ENCODE measurements around the gene TKT.
A peak's percentile ranks its signal among the peaks of the same experiment; 100 is the strongest.
"Not testable (repeated sequence)": the region's sequence is repeated elsewhere in the genome, so short reads cannot be mapped to it uniquely, and the experiment has no call there.

Gene TKT

DNA sequence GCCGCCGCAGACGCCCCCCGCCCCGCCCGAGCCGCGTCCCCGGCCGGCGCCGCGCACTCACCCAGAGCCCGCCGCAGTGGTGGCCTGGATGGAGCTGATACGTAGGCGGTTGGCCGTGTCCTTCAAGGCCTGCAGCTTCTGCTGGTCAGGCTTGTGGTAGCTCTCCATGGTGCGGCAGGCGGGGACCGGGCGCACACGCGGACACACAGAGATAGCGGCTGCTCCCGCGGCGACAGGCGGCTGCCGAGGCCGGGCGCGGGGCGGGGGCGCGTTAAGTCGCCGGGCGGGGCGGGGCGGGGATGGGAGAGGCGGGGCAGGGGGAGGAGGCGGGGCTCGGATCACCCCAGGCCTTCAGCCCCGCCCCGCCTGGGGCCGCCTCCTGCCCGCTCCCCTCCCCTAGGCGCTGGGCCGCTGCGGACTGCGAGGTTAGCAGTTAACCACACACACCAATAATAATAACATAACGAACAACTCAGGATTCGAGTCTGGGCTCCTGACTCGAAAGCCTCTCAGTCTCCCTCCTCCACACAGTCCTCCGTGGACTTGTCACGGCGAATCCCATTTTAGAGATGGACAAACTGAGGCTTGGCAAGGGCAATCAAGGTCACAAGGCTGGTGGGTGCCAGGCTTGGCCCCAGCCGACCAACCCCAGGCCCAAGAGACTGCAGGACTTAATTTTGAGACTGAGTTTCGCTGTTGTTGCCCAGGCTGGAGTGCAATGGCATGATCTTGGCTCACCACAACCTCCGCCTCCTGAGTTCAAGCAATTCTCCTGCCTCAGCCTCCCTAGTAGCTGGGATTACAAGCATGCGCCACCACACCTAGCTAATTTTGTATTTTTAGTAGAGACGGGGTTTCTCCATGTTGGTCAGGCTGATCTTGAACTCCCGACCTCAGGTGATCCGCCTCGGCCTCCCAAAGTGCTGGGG is at the start of gene TKT:
Gene TKT, minus strand, starts transcription at position 248 of the 929 bp plus-strand sequence. Its CDS starts 80 bp downstream, at position 168.
- peak; percentile 78 for DNase-seq (ENCODE audit: low spot score)

DNA sequence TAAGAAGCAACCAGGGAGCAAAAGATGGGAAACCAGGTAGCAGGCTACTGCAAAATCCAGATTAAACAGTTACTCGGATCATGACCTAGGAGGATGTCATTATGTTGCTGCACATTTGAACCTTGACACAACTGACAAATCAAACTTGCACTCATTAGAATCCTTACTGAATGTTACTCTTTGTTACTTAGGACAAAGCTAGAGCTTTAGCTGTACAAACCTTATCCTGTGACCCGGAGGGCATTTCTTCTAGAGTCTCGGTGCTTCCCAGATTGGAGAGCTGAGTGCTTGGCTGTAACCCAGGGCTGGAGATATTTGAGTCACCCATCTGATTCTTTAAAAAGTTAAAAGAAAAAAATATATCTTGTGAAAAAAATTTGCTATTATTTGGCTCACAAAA is 48.1 kb upstream of the TKT start:
- no peak for DNase-seq (ENCODE audit: low spot score)

DNA sequence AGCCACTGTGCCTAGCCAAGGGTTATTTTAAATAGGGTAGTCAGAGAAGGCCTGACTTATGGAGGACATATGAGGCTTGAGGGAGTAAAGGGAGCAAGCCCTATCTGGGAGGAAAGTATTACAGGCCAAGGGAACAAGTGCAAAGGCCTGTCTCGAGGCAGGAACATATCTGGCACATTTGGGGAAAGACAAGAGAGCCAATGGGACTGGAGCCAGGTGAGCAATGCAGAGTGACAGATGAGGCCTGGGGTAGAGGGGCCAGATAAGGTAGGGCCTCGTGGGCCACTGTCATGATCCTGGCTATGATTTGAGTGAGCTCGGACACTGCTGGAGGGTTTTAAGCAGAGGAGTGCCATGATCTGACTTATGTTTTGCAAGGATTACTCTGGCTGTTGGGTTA is 47.7 kb upstream of the TKT start:
- no peak for DNase-seq (ENCODE audit: low spot score)

DNA sequence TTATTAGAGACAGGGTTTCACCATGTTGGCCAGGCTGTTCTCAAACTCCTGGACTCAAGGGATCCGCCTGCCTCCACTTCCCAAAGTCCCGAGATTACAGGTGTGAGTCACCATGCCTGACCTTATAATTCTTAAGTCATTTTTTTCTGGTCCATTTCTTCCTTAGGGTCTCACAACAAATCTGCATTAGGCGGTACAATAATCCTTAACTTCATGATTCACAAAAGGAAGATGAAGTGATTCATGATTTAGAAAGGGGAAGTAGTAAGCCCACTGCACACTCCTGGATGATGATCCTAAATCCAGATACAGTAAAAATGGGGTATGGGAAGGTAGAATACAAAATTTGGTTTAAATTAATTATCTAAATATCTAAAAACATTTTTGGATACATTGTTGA is 45.0 kb upstream of the TKT start:
- no peak for DNase-seq (ENCODE audit: low spot score)

GRCh38 chr3:53299611-53300023 is 43.8 kb upstream of the TKT start:
- DNase-seq (ENCODE audit: low spot score) = peak; percentile 52

DNA sequence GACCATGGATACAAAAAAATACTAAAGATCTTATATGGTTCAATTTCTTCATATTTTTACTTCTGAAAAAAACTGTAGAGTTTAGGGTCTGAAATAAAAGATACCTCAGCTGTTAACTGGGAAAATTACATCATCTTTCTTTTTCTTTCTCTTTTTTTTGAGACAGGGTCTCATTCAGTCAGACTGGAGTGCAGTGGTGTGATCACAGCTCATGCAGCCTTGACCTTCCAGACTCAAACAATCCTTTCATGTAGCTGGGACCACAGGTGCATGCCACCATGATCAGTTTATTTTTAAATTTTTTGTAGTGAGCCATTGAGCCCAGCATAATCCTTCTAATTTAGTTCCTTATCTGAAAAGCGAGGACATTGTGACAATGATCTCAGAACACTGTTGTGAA is 39.6 kb upstream of the TKT start:
- DNase-seq (ENCODE audit: low spot score) = no peak

DNA sequence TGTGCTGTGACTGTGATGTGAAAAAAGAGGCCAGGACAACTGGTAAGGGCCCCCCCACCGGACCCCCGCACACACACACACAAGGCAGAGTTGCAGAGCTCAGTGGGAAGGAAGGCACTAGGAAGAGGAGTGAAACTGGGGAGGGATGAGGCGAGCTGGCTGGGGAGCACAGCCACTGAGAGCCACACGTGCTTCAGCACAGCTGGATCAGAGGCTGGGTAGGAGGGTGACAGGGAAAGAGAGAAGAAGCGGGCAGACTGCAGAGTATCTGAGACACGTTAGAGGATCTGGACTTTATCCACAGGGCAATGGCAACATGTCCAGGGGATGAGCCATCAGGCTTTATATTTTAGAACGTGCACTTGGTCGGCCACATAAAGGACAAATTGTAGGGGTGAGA is 38.0 kb upstream of the TKT start:
- DNase-seq (ENCODE audit: low spot score) = no peak

DNA sequence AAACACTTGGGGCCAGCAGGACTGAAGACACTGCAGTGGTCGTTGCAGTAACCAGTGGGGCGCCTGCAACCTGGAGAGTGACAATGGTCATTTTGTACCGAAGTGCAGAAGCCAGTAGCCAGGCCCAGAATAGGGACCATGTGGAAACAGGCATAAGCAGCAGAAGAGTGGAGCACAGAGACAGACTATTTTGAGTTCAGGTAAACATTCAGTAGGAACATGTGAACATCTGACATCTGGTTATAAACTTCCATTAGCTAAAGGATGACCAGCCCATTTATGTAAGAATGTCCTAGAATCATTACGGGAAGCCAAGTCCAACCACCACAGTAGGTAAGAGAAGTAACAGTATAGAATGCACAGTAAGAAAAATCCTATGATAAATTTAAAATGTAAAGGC is 32.4 kb upstream of the TKT start:
- DNase-seq (ENCODE audit: low spot score) = no peak

DNA sequence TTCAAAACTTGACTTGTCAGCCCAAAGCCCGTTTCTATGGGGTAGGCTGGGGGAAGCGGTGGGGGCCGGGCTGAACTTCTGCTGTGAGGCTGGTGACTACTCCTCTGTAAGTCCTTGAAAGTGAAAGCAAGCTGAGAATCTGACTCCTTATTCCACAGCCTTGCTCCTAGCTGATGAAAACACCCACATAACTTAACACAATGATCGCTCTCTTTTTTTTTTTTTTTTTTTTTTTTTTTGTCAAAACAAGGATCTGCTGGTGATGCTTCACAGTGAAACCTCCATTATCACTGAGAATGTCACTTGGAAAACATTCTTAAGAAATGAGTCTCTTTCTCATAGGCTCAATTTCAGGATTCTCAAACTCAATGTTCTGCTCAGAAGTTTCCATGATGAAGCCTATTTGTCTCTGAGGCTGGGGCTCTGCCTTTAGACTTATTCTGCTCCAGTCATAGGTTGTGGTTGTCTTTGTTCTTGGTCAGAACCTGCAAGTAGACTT is 31.4 kb upstream of the TKT start:
- no peak for DNase-seq (ENCODE audit: low spot score)

DNA sequence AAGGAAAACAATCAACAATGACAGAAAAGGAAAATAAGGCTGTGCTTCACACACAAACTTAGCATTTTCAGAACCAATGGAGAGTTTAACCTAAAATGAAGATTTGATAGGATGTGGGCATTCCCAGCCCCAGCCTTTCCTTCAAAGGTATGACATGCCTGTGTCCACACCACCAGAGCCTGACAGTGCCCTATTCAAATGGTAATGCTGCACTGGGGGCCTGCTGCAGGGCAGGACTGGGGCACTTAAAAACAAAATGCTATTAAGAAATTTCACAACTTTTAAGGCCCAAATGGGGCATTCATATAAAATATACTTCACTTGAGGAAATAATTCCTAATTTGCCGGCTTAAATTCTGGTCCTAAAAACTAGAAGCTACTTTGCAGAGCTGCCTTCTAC is 30.9 kb upstream of the TKT start:
- DNase-seq (ENCODE audit: low spot score) = no peak

GRCh38 chr3:53282581-53282980 is 26.8 kb upstream of the TKT start:
- no peak for DNase-seq (ENCODE audit: low spot score)

DNA sequence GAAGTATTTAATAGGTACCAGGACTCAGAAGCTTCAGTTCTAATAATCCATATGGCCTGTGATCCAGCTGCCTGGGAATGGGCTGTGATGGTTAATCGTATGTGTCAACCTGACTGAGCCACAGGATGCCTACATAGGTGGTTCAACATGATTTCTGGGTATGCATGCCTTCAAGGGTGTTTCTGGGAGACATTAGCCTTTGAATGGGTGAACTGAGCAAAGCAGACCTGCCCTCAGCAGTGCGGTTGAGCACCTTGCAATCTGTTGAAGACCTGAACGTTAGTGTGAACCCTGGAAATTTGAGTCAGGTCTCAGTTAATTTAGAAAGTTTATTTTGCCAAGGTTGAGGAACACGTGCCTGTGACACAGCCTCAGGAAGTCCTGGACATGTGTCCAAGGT is 22.8 kb upstream of the TKT start:
- DNase-seq (ENCODE audit: low spot score) = no peak

DNA sequence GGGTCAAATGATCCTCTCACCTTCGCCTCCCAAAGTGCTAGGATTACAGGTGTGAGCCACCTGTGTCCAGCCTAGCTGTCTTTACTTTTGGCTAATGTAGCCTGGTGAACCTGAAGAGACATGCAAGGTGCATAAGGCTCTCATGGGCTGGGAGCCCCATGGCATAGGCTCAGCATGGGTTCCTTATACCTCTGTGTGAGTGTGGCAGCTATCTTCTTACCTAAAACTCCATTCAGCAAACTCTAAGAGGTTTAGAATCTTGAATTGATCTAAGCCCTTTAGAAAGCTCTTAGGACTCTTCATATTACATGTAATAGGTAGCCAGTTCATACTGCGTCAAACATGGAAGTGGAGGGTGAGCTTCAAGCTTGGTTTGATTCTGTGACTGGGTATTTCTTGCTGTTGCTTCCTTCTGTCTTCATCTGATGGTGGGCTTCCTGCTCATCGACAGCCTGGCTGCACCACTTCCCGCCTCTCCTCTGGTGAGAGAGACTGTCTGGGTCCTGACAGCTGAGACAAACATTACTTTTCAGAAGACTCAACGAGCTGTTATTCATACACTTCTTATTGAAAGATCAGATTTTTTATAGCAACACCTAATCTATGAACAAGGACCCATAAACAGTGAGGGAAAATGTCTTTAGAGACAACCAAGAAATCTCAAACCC is 19.2 kb upstream of the TKT start:
- DNase-seq (ENCODE audit: low spot score) = no peak

DNA sequence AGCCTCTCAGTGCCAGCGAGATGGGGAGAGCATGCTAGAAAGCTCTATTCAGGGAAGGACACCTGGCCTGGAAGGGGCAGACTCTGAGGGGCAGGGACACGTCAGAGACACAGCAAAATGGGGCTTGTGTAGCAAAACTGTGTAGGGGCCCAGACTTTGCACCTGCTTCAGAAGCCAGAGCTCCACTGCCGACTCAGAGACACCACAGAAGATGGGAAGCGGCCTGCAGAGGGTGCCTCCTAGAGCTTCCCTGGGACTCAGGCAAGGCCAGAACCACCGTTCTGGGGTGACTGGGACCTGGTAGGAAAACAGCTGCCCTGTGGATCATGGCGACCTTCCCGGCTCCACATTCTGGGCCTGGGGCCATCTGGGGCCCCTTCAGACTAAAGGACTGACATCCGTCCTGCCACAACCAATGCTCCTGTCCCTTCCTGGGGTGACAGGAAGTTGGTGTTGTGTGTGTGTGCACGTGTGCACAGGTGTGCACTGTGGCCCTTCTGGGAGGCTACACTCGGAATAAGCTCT is 17.4 kb upstream of the TKT start:
- no peak for DNase-seq (ENCODE audit: low spot score)

- no peak for DNase-seq (ENCODE audit: low spot score)
Measured at GRCh38 chr3:53269888-53270880, 14.4 kb upstream of the TKT start.

- not testable (repeated sequence) for DNase-seq (ENCODE audit: low spot score)
Measured at GRCh38 chr3:53269193-53269592, 13.4 kb upstream of the TKT start.

GRCh38 chr3:53267766-53268165 is 11.9 kb upstream of the TKT start:
- DNase-seq (ENCODE audit: low spot score) = no peak

GRCh38 chr3:53264718-53265117 is 8.9 kb upstream of the TKT start:
- DNase-seq (ENCODE audit: low spot score) = no peak

GRCh38 chr3:53263907-53264306 is 8.1 kb upstream of the TKT start:
- no peak for DNase-seq (ENCODE audit: low spot score)

GRCh38 chr3:53261712-53262111 is 5.9 kb upstream of the TKT start:
- no peak for DNase-seq (ENCODE audit: low spot score)

GRCh38 chr3:53260286-53260785 is 4.5 kb upstream of the TKT start:
- no peak for DNase-seq (ENCODE audit: low spot score)
